Uterus (tissue), 2 donors: ENCODE results near the gene GIT2.

ENCODE experiments used
- CTCF ChIP-seq, 4 experiments: fragments of 200-600 bp in 2 of 4; fragments of 450-650 bp in 2 of 4; sonication (generic) in 2 of 4; IDR thresholded peaks; one replicate each; pipeline ENCODE4 v1.5.1; 2016 to 2019; ENCODE audit warnings: antibody characterized with exemption in 4 of 4, mild to moderate bottlenecking in 2 of 4, moderate library complexity in 1 of 4
- POLR2A ChIP-seq, 2 donors: fragments of 450-650 bp; IDR thresholded peaks; one replicate each; pipeline ENCODE4 v1.6.1; 2016; ENCODE audit warnings: antibody characterized with exemption in 2 of 2, mild to moderate bottlenecking in 1 of 2, moderate library complexity in 1 of 2

- no peak for TF ChIP-seq CTCF (IDR thresholded peaks at IDR 0.05)
- no peak for TF ChIP-seq POLR2A (IDR thresholded peaks at IDR 0.05)
These were observed 100.0 kb downstream of the GIT2 start for GRCh38 chr12:109896188-109896587.
